ENCODE data around the gene FHIT. TPM values are rescaled to one million over a fixed set of nuclear protein-coding genes. Genes with fewer than 3 reads are reported as not detected.

Gene FHIT
- total and polyA plus RNA-seq, 2 of the 4 experiments (the other 2 are of a cell fraction): 0.07 TPM; not detected in 1

GRCh38 chr3:60339304-60339703 is 911.9 kb downstream of the FHIT start:
- H4K91ac ChIP-seq (ENCODE audit: insufficient read depth, low read depth, low read length): no peak overlapping the region
- no peaks in the 10 kb centered on the region for H4K20me1 ChIP-seq (ENCODE audit: insufficient read depth, low read length)
- no peaks in the 10 kb centered on the region for H3K4me1 ChIP-seq (ENCODE audit: control insufficient read depth, insufficient read depth, low read length)
- no peak overlapping the region for H2BK5ac ChIP-seq (ENCODE audit: low read depth, low read length, poor library complexity, severe bottlenecking)
- no peak overlapping the region for H3K23ac ChIP-seq (ENCODE audit: low read depth, low read length)
- intact Hi-C loops (cut with micrococcal nuclease): no loop called here
- DNase-seq: no peak
- no peaks in the 10 kb centered on the region for H3K36me3 ChIP-seq (ENCODE audit: control insufficient read depth, insufficient read depth, low read length)
- dilution Hi-C loops (cut with HindIII; ENCODE audit: low sequenced_read_pairs, unreplicated experiment): no loop called here
- no peak overlapping the region for H3K9ac ChIP-seq (ENCODE audit: low read depth, low read length)
- no peak for TF ChIP-seq BHLHE40 (IDR thresholded peaks at IDR 0.05; ENCODE audit: low read depth, low read length)
- no peak for TF ChIP-seq FOS (IDR thresholded peaks at IDR 0.05; ENCODE audit: low read depth, low read length)
- TF ChIP-seq RFX5 (IDR thresholded peaks at IDR 0.05; ENCODE audit: low read depth, low read length): no peak
- TF ChIP-seq SMC3 (IDR thresholded peaks at IDR 0.05; ENCODE audit: low read depth, low read length): no peak
- no peak overlapping the region for H2BK15ac ChIP-seq (ENCODE audit: low read depth, low read length)
- H3K9me1 ChIP-seq (ENCODE audit: insufficient read depth, low read length): no peaks in the 10 kb centered on the region
- H3K4ac ChIP-seq (ENCODE audit: low read depth, low read length): no peak overlapping the region
- no peak overlapping the region for H3K4me2 ChIP-seq (ENCODE audit: low read depth, low read length)
- no TSS peak for BruUV-seq (replicated peaks)
- in situ Hi-C loops (cut with MboI; ENCODE audit: low sequenced_read_pairs): no loop called here
- H3K27ac ChIP-seq (ENCODE audit: insufficient read depth, low read length): no peak overlapping the region
- H2AK9ac ChIP-seq (replicated peaks; ENCODE audit: low read depth, low read length, poor library complexity): no peak overlapping the region
- H4K5ac ChIP-seq (ENCODE audit: low read depth, low read length): no peak overlapping the region
- WGBS, 2 experiments (ENCODE audit: extremely low coverage in 2 of 2, insufficient read length in 1 of 2): 83% methylated on average over 1 of the region's 6 CpGs; no CpG with 5 or more reads in 1 of the 2 experiments
- no peak overlapping the region for H4K8ac ChIP-seq (ENCODE audit: low read depth in 2 of 2, low read length in 2 of 2)
- H3K4me3 ChIP-seq (ENCODE audit: insufficient read depth, low read depth, low read length): no peak overlapping the region
- no peak overlapping the region for H3K14ac ChIP-seq (replicated peaks; ENCODE audit: low read depth, low read length)
- H3K56ac ChIP-seq (ENCODE audit: extremely low read depth, insufficient read depth, low read length): no peak overlapping the region
- CTCF ChIA-PET: no interaction called here
- H2AK5ac ChIP-seq (ENCODE audit: low read depth, low read length): no peak overlapping the region
- H2BK120ac ChIP-seq (ENCODE audit: low read depth, low read length): no peak overlapping the region
- H2BK20ac ChIP-seq (ENCODE audit: low read depth, low read length): no peak overlapping the region
- H3K9me3 ChIP-seq (ENCODE audit: control insufficient read depth, insufficient read depth, low read length): no peaks in the 10 kb centered on the region
- H3K27me3 ChIP-seq (ENCODE audit: control insufficient read depth, insufficient read depth, low read length): no peaks in the 10 kb centered on the region; the same call in 1 of the 2 replicates
- POLR2A ChIA-PET (ENCODE audit: unreplicated experiment): no interaction called here
- no peak overlapping the region for H3K18ac ChIP-seq (ENCODE audit: low read depth, low read length)
- H2AFZ ChIP-seq (replicated peaks; ENCODE audit: low read length, poor library complexity): no peak overlapping the region
- ATAC-seq (ENCODE audit: low read depth): no peak
- H3K79me1 ChIP-seq (ENCODE audit: low read depth in 1 of 2, low read length in 2 of 2): no peaks in the 10 kb centered on the region
